ENCODE measurements around the gene ADGRL4. TPM values are rescaled to one million over a fixed set of nuclear protein-coding genes. Genes with fewer than 3 reads are reported as not detected.

ADGRL4 gene
- total RNA-seq, 1 experiment from 2014 or later = 0.63 TPM

GRCh38 chr1:78918157-78918556, 88.4 kb downstream of the ADGRL4 start:
- no peak overlapping the region for H3T11ph ChIP-seq (ENCODE audit: low read length)
- H3K4me1 Mint-ChIP-seq = peaks cover 0 to 4% of the 10 kb centered on the region in 2 experiments; a peak in 2 of 4 replicates
- no peaks in the 10 kb centered on the region for H3K23me2 ChIP-seq (ENCODE audit: insufficient read length, low read depth, low read length, poor library complexity, severe bottlenecking)
- H4K20me1 ChIP-seq (ENCODE audit: control insufficient read depth, insufficient read depth, insufficient read length) = no peaks in the 10 kb centered on the region
- H3K79me2 ChIP-seq (ENCODE audit: insufficient read depth, low read length) = no peaks in the 10 kb centered on the region
- no peaks in the 10 kb centered on the region for H3K27me3 Mint-ChIP-seq (ENCODE audit: low read depth)
- DNase-seq = no peak
- no peak overlapping the region for H3K27ac Mint-ChIP-seq
- no peaks in the 10 kb centered on the region for H3K9me3 ChIP-seq (ENCODE audit: control insufficient read depth, low read depth, low read length)
- no peak overlapping the region for H2AK5ac ChIP-seq (ENCODE audit: insufficient read length, low read length)
- H3K4me2 ChIP-seq (ENCODE audit: insufficient read depth, insufficient read length, low read length) = no peak overlapping the region
- no peak overlapping the region for H3K56ac ChIP-seq (ENCODE audit: insufficient read length, low read depth, low read length)
- no peak overlapping the region for H3K18ac ChIP-seq (ENCODE audit: insufficient read length, low read depth, low read length)
- no peak overlapping the region for H3K14ac ChIP-seq (ENCODE audit: insufficient read depth, low read length)
- H2BK12ac ChIP-seq (ENCODE audit: insufficient read length, low read depth, low read length) = no peak overlapping the region
- no peak overlapping the region for H3K9ac ChIP-seq (ENCODE audit: extremely low read depth, insufficient read length, low read length)
- H2AFZ ChIP-seq (ENCODE audit: low read length) = no peak overlapping the region
- no peak overlapping the region for H2BK5ac ChIP-seq (ENCODE audit: insufficient read length, low read length)
- no peak overlapping the region for H2BK20ac ChIP-seq (ENCODE audit: low read depth, low read length, poor library complexity, severe bottlenecking)
- no peak for TF ChIP-seq CTCF (conservative IDR thresholded peaks at IDR 0.05)
- H3K27me3 ChIP-seq (ENCODE audit: insufficient read depth, low read length) = no peaks in the 10 kb centered on the region
- no peak overlapping the region for H3K4ac ChIP-seq (ENCODE audit: low read depth, low read length)
- H2BK15ac ChIP-seq (ENCODE audit: low read depth, low read length) = no peak overlapping the region
- no peaks in the 10 kb centered on the region for H3K9me3 Mint-ChIP-seq
- H3K23ac ChIP-seq (ENCODE audit: insufficient read length, low read depth, low read length) = no peak overlapping the region
- H4K8ac ChIP-seq (replicated peaks; ENCODE audit: insufficient read length, low read depth, low read length) = no peak overlapping the region
- H4K5ac ChIP-seq (ENCODE audit: insufficient read length, low read depth, low read length) = no peak overlapping the region
- H2BK120ac ChIP-seq (ENCODE audit: low read depth, low read length, poor library complexity, severe bottlenecking) = no peak overlapping the region
- H3K36me3 Mint-ChIP-seq (ENCODE audit: insufficient read depth in 1 of 3, low read depth in 3 of 3) = no peaks in the 10 kb centered on the region
- H3K27ac ChIP-seq (ENCODE audit: insufficient read length, low read depth, low read length) = no peak overlapping the region
- H4K91ac ChIP-seq (ENCODE audit: insufficient read length, low read depth, low read length) = no peak overlapping the region
- WGBS (ENCODE audit: extremely low coverage, insufficient read length, low lambda C conversion rate) = no CpG with 5 or more reads among the region's 2 CpGs
- H3K4me3 Mint-ChIP-seq = no peak overlapping the region
- H3K4me1 ChIP-seq (ENCODE audit: insufficient read depth, low read length) = no peaks in the 10 kb centered on the region
- no peaks in the 10 kb centered on the region for H3K79me1 ChIP-seq (ENCODE audit: insufficient read depth, low read depth, low read length, poor library complexity, severe bottlenecking)
